Neutrophil (primary cell): ENCODE data around the gene GMDS.

ENCODE experiments used
- H3K27ac ChIP-seq: fragments of 200-600 bp; sonication (generic); 2 replicates; pipeline ENCODE4 v1.5.1; 2016; ENCODE audit warnings: mild to moderate bottlenecking, moderate library complexity
- H3K27me3 ChIP-seq: fragments of 200-600 bp; sonication (generic); 2 replicates; pipeline ENCODE4 v1.6.0; 2016; ENCODE audit warnings: mild to moderate bottlenecking
- H3K36me3 ChIP-seq: fragments of 200-600 bp; sonication (generic); 2 replicates; pipeline ENCODE4 v1.5.1; 2017
- H3K4me1 ChIP-seq, 2 experiments: fragments of 200-600 bp in 1 of 2; sonication (generic) in 1 of 2; 1 replicate in 1 of 2; 2 replicates in 1 of 2; pipeline versions ENCODE4 v1.5.1 to v1.6.1; 2013 to 2016; ENCODE audit warnings: low read depth in 1 of 2, low read length in 1 of 2, mild to moderate bottlenecking in 1 of 2, moderate library complexity in 1 of 2; ENCODE audit not compliant: control insufficient read depth in 1 of 2, insufficient read depth in 1 of 2
- H3K4me3 ChIP-seq, 2 experiments: fragments of 200-600 bp in 1 of 2; sonication (generic) in 1 of 2; 1 replicate in 1 of 2; 2 replicates in 1 of 2; pipeline ENCODE4 v1.5.1; 2013 to 2016; ENCODE audit warnings: low read depth in 1 of 2, low read length in 1 of 2, mild to moderate bottlenecking in 1 of 2, moderate library complexity in 1 of 2
- H3K9me3 ChIP-seq: fragments of 200-600 bp; sonication (generic); 2 replicates; pipeline ENCODE4 v1.5.1; 2016
- TF ChIP-seq, protein P1 (sequence below): fragments of 200-600 bp; sonication (generic); IDR thresholded peaks from 2 replicates; pipeline ENCODE4 v1.5.1; 2016; ENCODE audit warnings: antibody characterized with exemption

GMDS gene

DNA sequence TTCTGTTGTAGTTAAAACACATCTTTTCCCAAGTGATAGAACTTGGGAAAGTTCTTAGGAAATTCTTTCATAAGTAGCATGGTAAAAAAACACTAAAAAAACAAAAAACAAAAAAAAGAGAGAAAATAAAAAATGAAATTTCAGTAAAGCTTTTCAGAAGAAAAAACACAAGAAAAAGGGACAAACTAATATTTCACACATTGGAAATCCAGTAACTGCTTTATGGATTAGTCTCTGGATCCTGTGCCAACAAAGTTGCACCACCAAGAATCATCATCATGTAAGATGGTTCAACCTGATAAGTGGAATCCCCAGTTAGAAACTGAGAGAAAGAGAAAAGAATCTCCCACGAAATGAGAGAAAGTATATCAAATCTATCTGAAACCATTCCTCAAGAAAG is 144.2 kb downstream of the GMDS start:
- Histone ChIP-seq H3K27me3 (no peaks in the 10 kb centered on the region), H3K4me1 (peaks cover 8 to 12% of the 10 kb centered on the region in 2 experiments), H3K9me3 (no peaks in the 10 kb centered on the region), H3K27ac (no peak overlapping the region), H3K4me3 (no peak overlapping the region), H3K36me3 (no peaks in the 10 kb centered on the region)
- TF ChIP-seq, protein P1, sequence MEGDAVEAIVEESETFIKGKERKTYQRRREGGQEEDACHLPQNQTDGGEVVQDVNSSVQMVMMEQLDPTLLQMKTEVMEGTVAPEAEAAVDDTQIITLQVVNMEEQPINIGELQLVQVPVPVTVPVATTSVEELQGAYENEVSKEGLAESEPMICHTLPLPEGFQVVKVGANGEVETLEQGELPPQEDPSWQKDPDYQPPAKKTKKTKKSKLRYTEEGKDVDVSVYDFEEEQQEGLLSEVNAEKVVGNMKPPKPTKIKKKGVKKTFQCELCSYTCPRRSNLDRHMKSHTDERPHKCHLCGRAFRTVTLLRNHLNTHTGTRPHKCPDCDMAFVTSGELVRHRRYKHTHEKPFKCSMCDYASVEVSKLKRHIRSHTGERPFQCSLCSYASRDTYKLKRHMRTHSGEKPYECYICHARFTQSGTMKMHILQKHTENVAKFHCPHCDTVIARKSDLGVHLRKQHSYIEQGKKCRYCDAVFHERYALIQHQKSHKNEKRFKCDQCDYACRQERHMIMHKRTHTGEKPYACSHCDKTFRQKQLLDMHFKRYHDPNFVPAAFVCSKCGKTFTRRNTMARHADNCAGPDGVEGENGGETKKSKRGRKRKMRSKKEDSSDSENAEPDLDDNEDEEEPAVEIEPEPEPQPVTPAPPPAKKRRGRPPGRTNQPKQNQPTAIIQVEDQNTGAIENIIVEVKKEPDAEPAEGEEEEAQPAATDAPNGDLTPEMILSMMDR, result no peak

DNA sequence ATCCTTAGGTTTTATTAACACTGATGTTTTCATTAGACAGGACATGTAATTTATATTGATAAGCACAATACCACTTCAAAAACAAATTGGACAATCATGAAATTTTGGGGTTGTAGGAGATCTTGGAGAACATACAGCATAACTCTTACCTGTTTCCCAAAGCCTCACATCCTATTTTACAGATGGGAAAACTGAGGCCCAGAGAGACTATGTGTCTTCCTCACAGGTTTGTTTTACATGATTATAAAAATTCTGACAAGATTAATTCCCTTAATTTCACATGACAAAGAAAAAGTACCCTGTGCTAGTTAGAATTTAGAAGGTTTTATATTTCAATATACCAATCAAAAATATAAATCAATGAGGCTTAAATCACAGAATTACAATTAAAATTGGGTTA is 145.5 kb downstream of the GMDS start:
- Histone ChIP-seq H3K27ac (no peak overlapping the region), H3K9me3 (no peaks in the 10 kb centered on the region), H3K4me1 (peaks cover 8 to 12% of the 10 kb centered on the region in 2 experiments), H3K27me3 (no peaks in the 10 kb centered on the region), H3K36me3 (no peaks in the 10 kb centered on the region), H3K4me3 (no peak overlapping the region)
- TF ChIP-seq, protein P1, result no peak

DNA sequence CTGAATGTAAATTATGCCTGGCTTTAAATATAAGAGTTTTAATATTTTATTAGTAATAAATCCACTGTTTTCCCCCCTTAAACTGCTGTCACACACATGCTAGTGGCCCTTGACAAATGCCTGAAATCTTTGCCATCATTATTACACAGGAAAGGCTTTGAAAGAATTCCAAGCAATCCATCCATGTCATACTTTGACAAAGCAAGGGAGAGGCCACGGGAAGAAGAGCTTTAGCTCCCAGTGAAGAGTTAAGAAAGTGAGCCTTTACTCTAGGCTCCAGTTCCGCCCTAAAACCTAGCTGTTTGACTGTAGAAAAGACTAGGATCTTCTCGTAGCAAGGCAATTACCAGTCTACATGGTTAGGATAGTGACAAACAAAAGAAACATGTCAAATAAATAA is 147.9 kb downstream of the GMDS start:
- H3K4me1 ChIP-seq, result peaks cover 6 to 7% of the 10 kb centered on the region in 2 experiments
- no peaks in the 10 kb centered on the region for H3K27me3 ChIP-seq
- H3K9me3 ChIP-seq, result no peaks in the 10 kb centered on the region
- H3K4me3 ChIP-seq, result no peak overlapping the region
- TF ChIP-seq, protein P1, result no peak
- H3K36me3 ChIP-seq, result no peaks in the 10 kb centered on the region
- H3K27ac ChIP-seq, result no peak overlapping the region

DNA sequence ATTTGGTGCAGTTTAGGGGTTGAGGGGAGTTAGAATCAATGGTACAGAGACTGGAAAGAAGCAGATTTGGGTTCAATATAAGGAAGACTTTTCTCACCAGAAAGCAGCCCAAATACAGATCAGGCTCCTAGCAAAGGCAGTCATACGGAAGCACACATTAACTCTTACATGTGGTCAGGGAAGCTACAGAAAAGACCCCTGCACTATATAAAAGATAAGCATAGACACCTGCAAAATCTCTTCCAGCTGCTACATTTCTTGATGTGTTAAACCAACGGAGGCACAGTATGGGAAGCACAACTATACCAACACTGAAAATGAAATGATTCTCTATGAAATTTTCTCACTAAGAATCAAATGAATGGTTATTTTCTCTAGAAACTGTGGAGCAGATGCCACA is 150.8 kb downstream of the GMDS start:
- no peaks in the 10 kb centered on the region for H3K27me3 ChIP-seq
- no peaks in the 10 kb centered on the region for H3K4me1 ChIP-seq
- H3K4me3 ChIP-seq, result no peak overlapping the region
- TF ChIP-seq, protein P1, result no peak
- no peaks in the 10 kb centered on the region for H3K36me3 ChIP-seq
- no peak overlapping the region for H3K27ac ChIP-seq
- H3K9me3 ChIP-seq, result no peaks in the 10 kb centered on the region

DNA sequence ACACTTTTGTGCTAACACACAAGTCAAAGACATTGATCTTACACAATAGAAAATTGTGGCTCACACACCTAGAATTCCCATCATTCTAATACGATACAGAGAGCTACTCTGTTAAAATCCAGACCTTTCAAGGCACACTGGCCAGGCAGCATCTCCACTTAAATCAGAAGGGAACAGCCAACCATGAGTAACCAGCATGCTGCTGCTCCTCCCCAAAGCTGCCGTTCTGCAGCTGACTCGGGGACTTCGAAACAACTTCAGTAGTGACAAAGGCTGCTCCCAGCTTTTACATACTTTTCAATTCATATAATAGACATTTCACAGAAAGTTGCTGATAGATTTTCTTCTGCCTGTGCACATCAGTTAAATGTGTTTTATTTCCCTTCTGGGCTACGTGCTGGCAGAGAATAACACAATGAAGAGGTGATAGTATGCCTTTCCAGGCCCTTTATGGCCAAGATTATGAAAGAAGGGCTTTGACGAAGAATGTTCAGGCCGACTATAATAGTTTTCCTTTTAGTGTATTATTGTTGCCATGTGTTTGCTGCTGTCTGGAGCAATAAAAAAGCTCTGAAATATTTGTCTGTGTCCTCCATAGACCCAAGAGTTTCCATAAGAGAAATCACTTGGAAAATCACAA is 159.0 kb downstream of the GMDS start:
- TF ChIP-seq, protein P1, result no peak
- Histone ChIP-seq H3K27me3 (no peaks in the 10 kb centered on the region), H3K4me3 (no peak overlapping the region), H3K4me1 (no peaks in the 10 kb centered on the region), H3K27ac (no peak overlapping the region), H3K36me3 (no peaks in the 10 kb centered on the region), H3K9me3 (no peaks in the 10 kb centered on the region)
